NCI-H2081 (cell line): Measurements from ENCODE around the gene PHACTR3.
"Not testable (repeated sequence)": the region's sequence is repeated elsewhere in the genome, so short reads cannot be mapped to it uniquely, and the experiment has no call there.

Experiments used
- DNase-seq, 2 experiments: peaks; one replicate each; lab custom pipeline; 2025; lab: John Stamatoyannopoulos, UW

Gene PHACTR3

GRCh38 chr20:59863058-59863457 lies 258.7 kb downstream of the PHACTR3 start:
- DNase-seq: no peak

DNA sequence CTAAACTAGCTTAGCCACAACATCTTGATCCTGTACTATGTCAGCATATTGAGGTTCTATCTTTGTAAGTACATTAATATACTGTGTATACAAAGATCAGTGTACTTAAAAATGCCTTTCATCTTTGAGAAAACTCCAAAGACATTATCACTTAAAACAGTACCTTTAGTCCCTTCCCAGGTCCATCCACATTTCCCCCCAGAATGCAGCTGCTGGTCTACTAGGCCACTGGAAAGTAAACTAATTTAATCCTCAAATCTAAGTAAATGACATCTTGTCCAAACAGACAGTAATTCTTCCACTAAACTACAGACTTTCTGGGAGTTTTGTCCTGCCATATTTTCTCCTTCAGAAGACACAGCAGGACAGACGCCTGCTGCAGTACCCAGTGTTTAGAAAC lies 260.4 kb downstream of the PHACTR3 start:
- no peak for DNase-seq

- DNase-seq: no peak
Measured at GRCh38 chr20:59866338-59866737, 262.0 kb downstream of the PHACTR3 start.

DNA sequence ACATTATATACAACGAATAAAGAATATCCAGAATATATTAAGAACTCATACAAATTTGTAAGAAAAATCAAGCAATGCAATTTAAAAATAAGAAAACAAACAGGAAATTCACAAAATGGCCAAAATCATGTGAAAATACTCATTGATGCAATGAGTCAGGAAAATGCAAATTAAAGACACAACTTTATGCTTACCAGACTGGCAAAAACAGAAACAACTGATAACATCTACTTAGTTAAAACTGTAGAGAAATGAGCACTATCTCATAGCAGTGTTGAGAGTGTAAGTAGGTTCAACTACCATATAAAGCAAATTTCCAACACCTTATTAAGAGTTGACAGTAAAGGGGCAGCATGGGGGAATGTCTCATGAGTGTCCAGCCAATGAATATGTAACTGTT lies 266.8 kb downstream of the PHACTR3 start:
- DNase-seq: no peak

GRCh38 chr20:59873409-59873808 lies 269.1 kb downstream of the PHACTR3 start:
- no peak for DNase-seq

DNA sequence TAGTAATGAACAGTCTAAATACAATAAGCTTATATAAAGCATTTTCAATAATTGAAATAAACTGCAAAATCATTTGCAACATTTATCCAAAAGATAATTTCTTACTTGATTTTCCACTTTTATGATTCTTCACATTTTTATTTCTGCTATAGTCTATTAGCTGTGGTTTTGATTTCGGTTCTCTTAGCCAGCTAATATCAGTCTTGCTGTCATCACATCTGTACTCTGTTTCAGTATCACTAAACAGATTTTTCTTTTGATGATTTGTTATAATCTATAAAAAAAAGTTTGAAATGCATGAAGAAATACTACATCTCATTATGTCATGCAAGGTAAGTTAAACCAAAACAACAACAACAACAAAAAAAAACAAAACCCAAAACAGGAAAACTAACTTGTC lies 275.9 kb downstream of the PHACTR3 start:
- no peak for DNase-seq

DNA sequence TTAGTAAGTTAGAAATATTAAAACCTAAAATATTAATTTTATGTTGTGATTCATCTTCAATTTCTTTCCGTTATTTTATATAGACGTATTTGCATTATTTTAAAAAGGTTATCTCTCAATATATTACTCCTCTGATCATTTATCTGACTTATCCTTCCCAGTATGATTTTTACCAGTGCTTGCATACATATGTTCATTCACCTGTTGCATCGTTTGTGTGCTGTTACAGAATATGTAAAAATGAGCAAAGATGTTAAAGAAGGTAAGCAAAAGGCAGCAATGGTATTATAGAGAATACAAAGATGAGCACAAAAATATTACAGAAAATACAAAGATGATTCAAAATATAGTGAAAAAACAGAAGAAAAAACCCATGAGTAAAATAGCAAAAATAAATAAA lies 280.2 kb downstream of the PHACTR3 start:
- DNase-seq: no peak

GRCh38 chr20:59888050-59888449 lies 283.7 kb downstream of the PHACTR3 start:
- no peak for DNase-seq

DNA sequence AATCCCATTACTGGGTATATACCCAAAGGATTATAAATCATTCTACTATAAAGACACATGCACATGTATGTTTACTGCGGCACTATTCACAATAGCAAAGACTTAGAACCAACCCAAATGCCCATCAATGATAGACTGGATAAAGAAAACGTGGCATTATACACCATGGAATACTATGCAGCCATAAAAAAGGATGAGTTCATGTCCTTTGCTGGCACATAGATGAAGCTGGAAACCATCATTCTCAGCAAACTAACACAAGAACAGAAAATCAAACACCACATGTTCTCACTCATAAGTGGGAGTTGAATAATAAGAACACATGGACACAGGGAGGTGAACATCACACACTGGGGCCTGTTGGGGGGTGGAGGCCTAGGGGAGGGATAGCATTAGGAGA lies 285.7 kb downstream of the PHACTR3 start:
- DNase-seq: not testable (repeated sequence)

DNA sequence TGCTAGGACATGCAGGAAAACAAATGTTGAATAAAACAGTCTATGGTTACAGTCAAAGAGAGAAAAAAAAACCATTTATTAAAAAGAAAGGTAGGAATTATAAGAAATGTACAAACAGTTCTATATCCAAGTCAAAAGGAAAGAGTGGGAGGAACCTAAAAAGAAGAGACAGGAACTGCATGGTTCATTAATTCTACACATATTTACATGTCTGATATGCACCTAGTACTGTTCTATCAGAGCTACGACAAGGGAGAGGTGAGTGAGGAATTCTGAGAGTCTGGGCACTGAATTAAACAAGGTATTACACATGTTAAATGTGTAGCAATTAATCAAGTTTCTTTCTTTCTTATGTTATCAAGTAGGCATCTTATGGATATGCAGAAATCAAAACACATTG lies 287.2 kb downstream of the PHACTR3 start:
- DNase-seq: no peak

DNA sequence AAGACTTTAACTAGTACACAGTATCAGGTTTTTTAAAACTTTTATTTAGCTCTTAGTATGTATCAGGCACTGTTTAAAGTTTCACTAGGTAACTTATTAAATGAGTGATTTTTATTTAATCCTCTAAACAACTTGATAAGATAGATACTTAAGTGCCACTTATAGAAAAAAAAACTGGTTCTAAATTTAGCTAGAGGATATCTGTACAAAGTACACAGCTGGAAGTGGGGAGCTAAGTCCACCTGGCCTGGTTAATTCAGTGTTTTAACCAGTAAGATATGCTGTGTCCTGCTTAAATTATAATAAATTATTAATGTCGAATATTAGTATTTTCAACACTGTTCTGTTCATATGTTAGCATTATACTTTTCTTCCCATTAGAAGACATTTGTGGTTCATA lies 291.6 kb downstream of the PHACTR3 start:
- no peak for DNase-seq
